Left lung (tissue), 10 donors: ENCODE results near the gene DIO3. TPM values are rescaled to one million over a fixed set of nuclear protein-coding genes. Genes with fewer than 3 reads are reported as not detected.

Experiments used
- ATAC-seq: fragments of 200-7000 bp; cut with Tn5 transposase; one replicate; pipeline ENCODE4 v1.9.1; 2020; ENCODE audit warnings: moderate library complexity
- DNase-seq, 4 donors: peaks; one replicate each; pipeline ENCODE4 v3.0.0-alpha.2; 2013 to 2020
- H3K27ac ChIP-seq, 2 donors: fragments of 200-600 bp; sonication (generic) in 1 of 2; one replicate each; pipeline versions ENCODE4 v1.5.0 to v1.8.0; 2020 to 2021
- H3K27me3 ChIP-seq, 2 donors: fragments of 200-600 bp; sonication (generic) in 1 of 2; one replicate each; pipeline versions ENCODE4 v1.5.0 to v1.8.0; 2020 to 2021
- H3K36me3 ChIP-seq, 2 donors: fragments of 200-600 bp; sonication (generic) in 1 of 2; one replicate each; pipeline versions ENCODE4 v1.5.0 to v1.8.0; 2020 to 2021
- H3K4me1 ChIP-seq, 2 donors: fragments of 200-600 bp; one replicate each; pipeline ENCODE4 v1.8.0; 2021
- H3K4me3 ChIP-seq, 2 donors: fragments of 200-600 bp; sonication (generic) in 1 of 2; one replicate each; pipeline versions ENCODE4 v1.5.0 to v1.8.0; 2020 to 2021; ENCODE audit warnings: mild to moderate bottlenecking in 1 of 2
- H3K9me3 ChIP-seq, 2 donors: fragments of 200-600 bp; sonication (generic) in 1 of 2; one replicate each; pipeline versions ENCODE4 v1.5.0 to v1.8.0; 2020 to 2021
- intact Hi-C, 2 donors: fragments of 100-400 bp; cut with DNase I; formaldehyde crosslinking; loops; one replicate each; pipeline versions ENCODE4 v1.11.2 to v1.14.2; 2022
- polyA plus RNA-seq, 6 donors: library from polyadenylated mRNA; unstranded; fragments of 120-200 nt; gene quantifications; one replicate each; pipeline ENCODE4 v1.2.1, GENCODE V29; 2013; ENCODE audit not compliant: insufficient read length in 6 of 6
- total RNA-seq, 2 donors: library from RNA; stranded (reverse); fragmentation: NEBNext Ultra II Directional; extraction: Animal tissue kit (Norgen Biotek cat#: 25700); gene quantifications; one replicate each; pipeline ENCODE4 v1.2.1, GENCODE V29; 2021
- TF ChIP-seq, protein P1 (sequence below), 2 donors: fragments of 200-600 bp; sonication (generic) in 1 of 2; IDR thresholded peaks; one replicate each; pipeline versions ENCODE4 v1.5.0 to v1.8.0; 2021; ENCODE audit warnings: antibody characterized with exemption in 2 of 2
- donor health status: DM: no; HTN: yes; CAD: no.
- donor health status: DM: no; HTN: no; CAD: no.

DIO3 gene
- total and polyA plus RNA-seq, 8 donors: 0.16 to 0.84 (median 0.36) TPM

DNA sequence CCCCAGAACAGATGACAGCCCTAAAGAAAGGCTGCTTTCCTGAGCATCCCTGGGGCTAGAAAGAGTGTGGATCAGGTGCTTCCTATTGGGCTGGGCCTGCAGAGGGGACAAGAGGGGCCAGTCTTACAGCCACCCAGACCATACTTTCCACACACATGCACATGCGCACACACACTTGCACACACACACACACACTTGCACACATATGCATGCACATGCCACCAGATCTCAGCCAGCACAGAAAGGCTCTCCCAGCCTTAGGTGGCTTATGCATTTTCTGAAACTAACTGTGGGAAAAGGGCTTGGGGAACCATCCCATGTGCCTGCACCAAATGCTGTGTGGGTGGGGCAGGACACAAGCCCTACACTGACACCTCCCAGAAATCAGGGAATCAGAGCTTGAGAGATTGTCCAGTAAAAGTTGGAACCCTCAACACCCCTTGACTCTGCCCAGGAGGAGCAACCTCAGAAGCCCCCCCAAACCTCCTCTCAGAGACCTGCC lies 2.5 kb upstream of the DIO3 start:
- Histone ChIP-seq H3K4me3 (peak overlapping the region in 1 of 2 donors; percentile 35), H3K27ac (no peak overlapping the region), H3K27me3 (peaks cover 39 to 84% of the 10 kb centered on the region in 2 donors), H3K36me3 (no peaks in the 10 kb centered on the region), H3K4me1 (peaks cover 0 to 4% of the 10 kb centered on the region in 2 donors), H3K9me3 (peaks cover 0 to 13% of the 10 kb centered on the region in 2 donors)
- intact Hi-C loops: loop anchor here in 1 of 2 donors (10.0 kb wide), 1 partner anchor 364 kb away; no protein-coding TSS in a partner anchor
- ATAC-seq: no peak
- no peak for DNase-seq
- TF ChIP-seq, protein P1, sequence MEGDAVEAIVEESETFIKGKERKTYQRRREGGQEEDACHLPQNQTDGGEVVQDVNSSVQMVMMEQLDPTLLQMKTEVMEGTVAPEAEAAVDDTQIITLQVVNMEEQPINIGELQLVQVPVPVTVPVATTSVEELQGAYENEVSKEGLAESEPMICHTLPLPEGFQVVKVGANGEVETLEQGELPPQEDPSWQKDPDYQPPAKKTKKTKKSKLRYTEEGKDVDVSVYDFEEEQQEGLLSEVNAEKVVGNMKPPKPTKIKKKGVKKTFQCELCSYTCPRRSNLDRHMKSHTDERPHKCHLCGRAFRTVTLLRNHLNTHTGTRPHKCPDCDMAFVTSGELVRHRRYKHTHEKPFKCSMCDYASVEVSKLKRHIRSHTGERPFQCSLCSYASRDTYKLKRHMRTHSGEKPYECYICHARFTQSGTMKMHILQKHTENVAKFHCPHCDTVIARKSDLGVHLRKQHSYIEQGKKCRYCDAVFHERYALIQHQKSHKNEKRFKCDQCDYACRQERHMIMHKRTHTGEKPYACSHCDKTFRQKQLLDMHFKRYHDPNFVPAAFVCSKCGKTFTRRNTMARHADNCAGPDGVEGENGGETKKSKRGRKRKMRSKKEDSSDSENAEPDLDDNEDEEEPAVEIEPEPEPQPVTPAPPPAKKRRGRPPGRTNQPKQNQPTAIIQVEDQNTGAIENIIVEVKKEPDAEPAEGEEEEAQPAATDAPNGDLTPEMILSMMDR (IDR thresholded peaks at IDR 0.05): no peak

DNA sequence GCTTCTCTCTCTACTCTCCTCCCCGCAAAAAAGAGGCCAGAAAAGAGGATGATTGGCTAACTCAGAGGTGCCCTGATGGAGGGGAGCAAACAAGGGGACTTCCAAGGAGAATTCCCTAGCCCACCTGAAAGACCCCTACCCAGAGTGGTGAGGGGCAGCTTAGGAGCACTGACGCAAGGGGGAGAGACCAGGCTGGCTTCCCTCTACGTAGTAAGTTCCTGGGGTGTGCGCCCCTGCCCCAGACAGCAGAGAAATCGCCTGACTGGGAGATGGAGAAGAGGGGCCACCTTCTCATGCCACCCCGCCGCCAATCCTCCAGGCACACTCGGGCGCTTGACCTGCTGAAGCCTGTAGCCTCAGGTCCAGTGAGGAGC lies 2.1 kb upstream of the DIO3 start:
- intact Hi-C loops: loop anchor here in 1 of 2 donors (10.0 kb wide), 1 partner anchor 364 kb away; no protein-coding TSS in a partner anchor
- DNase-seq (no peak), ATAC-seq (no peak)
- peaks cover 44 to 85% of the 10 kb centered on the region in 2 donors for H3K27me3 ChIP-seq
- H3K9me3 ChIP-seq: peaks cover 0 to 13% of the 10 kb centered on the region in 2 donors
- TF ChIP-seq, protein P1 (IDR thresholded peaks at IDR 0.05): no peak
- no peak overlapping the region for H3K27ac ChIP-seq
- peaks cover 0 to 4% of the 10 kb centered on the region in 2 donors for H3K4me1 ChIP-seq
- H3K4me3 ChIP-seq: peak overlapping the region; percentile 25 to 35
- no peaks in the 10 kb centered on the region for H3K36me3 ChIP-seq

DNA sequence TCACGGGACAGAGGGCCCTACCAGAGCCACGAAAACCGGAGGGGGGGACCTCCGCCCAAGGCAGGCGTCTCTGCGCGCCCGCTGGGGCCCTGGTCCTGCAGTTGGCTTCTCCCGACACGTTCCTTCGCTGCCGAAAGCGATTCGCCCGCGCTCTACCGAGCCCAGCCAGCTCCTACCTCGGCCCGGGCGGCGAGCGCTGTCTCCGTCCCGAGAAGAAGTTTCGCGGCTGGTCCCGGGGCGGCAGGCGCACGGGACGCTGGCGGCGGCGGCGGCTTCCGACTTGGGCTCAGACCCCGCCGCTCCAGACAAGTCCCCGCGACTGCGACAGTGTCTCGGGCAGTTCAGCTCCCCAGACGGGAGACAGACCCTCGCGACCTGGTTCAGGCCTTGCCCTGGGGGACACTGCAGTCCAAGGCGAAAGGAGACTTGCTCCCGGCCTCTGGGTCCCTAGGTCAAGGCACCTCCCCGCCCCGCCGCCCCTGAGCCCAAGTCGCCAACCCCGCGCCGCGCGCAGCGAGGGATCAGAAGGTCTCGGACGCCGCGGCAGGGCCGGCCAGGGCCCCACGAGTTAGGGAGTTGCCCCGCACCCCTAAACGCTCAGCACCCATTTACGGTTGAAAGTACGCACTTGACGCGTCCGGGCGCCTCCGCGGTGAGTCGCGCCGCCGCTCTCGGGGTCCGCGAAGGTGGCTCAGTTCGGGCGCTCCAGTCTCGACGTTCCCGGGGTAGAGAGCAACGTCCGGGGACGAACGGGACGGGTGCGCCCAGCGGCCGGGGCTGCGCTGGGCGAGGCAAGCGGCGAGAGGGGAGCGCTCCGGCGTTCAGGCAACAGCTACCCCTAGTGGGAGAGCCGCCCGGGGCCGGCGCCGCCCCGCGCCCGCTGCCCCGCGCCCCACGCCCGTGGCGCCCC lies 1.4 kb upstream of the DIO3 start:
- peaks cover 50 to 87% of the 10 kb centered on the region in 2 donors for H3K27me3 ChIP-seq
- H3K36me3 ChIP-seq: no peaks in the 10 kb centered on the region
- peak overlapping the region; percentile 25 to 35 for H3K4me3 ChIP-seq
- H3K27ac ChIP-seq: peak overlapping the region in 1 of 2 donors; percentile 13
- DNase-seq: peak in 3 of 4 donors; percentile 46 to 79 (median 60)
- intact Hi-C loops: loop anchor here in 1 of 2 donors (10.0 kb wide), 1 partner anchor 365 kb away; no protein-coding TSS in a partner anchor
- TF ChIP-seq, protein P1 (IDR thresholded peaks at IDR 0.05): peak in 1 of 2 donors; percentile 9
- peak; percentile 78 for ATAC-seq
- H3K9me3 ChIP-seq: peaks cover 0 to 13% of the 10 kb centered on the region in 2 donors
- peaks cover 0 to 4% of the 10 kb centered on the region in 2 donors for H3K4me1 ChIP-seq

DNA sequence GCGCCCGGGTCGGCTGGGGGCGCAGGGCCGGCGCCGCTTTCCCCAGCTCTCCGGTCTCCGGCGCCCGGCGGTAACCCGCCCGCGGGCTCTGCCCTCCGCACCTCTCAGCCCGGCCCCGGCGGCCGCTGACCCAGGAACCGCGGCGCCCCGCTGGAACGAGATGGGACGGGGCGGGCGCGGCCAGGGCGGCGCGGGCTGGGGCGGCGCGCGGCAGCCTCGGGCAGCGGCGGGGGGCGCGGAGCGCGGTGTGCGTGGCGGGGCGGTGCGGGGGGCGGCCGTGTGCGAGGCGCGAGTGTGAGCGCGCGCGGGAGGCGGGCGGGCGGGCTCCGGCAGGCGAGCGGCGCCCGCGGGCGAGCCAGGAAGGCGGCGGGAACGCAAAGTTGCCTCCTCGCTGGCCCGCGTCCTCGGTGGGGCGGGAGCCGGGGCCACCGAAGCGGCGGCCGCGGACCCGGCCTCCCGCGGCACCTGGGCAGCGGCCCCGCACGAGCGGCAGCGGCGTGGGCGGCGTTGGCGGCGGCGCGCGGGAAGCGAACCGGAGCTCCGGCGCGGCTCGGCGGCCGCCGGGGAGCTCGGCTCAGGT lies 671 bp upstream of the DIO3 start:
- peaks cover 0 to 13% of the 10 kb centered on the region in 2 donors for H3K9me3 ChIP-seq
- DNase-seq (peak in 1 of 4 donors; percentile 44), ATAC-seq (no peak)
- no peaks in the 10 kb centered on the region for H3K36me3 ChIP-seq
- H3K4me1 ChIP-seq: peaks cover 0 to 4% of the 10 kb centered on the region in 2 donors
- intact Hi-C loops: no loop called here
- peaks cover 58 to 90% of the 10 kb centered on the region in 2 donors for H3K27me3 ChIP-seq
- TF ChIP-seq, protein P1 (IDR thresholded peaks at IDR 0.05): no peak
- H3K27ac ChIP-seq: no peak overlapping the region
- no peak overlapping the region for H3K4me3 ChIP-seq
